Omental fat pad (tissue), 4 donors: Measurements from ENCODE around the gene PLA2G4B. TPM values are rescaled to one million over a fixed set of nuclear protein-coding genes. Genes with fewer than 3 reads are reported as not detected.

Experiments used
- ATAC-seq: fragments of 150-250 bp; one replicate; pipeline ENCODE4 v1.9.1; 2016; ENCODE audit warnings: mild to moderate bottlenecking, moderate library complexity; ENCODE audit not compliant: low FRiP score
- DNase-seq: peaks from one replicate; pipeline ENCODE4 v3.0.0-alpha.2; 2019; ENCODE audit warnings: low spot score
- CTCF ChIP-seq, 3 donors: fragments of 450-650 bp; IDR thresholded peaks; one replicate each; pipeline ENCODE4 v1.5.1; 2016 to 2017; ENCODE audit warnings: antibody characterized with exemption in 3 of 3, mild to moderate bottlenecking in 3 of 3, moderate library complexity in 2 of 3
- total RNA-seq, 4 donors: library from RNA; depleted of rRNA; stranded (reverse); fragments of >200 nt; gene quantifications; one replicate each; pipeline ENCODE4 v1.1.0, GENCODE V29; 2016

PLA2G4B gene
- total RNA-seq, 4 donors from 2014 or later, result 1.1 to 13.6 (median 2.3) TPM

GRCh38 chr15:41876007-41876406 lies 37.4 kb downstream of the PLA2G4B start:
- TF ChIP-seq CTCF (IDR thresholded peaks at IDR 0.05), result no peak
- ATAC-seq (no peak), DNase-seq (no peak)

- no peak for TF ChIP-seq CTCF (IDR thresholded peaks at IDR 0.05)
- DNase-seq (no peak), ATAC-seq (no peak)
These were observed 38.0 kb downstream of the PLA2G4B start for GRCh38 chr15:41876689-41877088.

GRCh38 chr15:41877631-41878354 lies 39.1 kb downstream of the PLA2G4B start:
- TF ChIP-seq CTCF (IDR thresholded peaks at IDR 0.05), result no peak
- DNase-seq (no peak), ATAC-seq (no peak)

- no peak for ATAC-seq
- DNase-seq, result no peak
- no peak for TF ChIP-seq CTCF (IDR thresholded peaks at IDR 0.05)
These were observed 39.7 kb downstream of the PLA2G4B start for GRCh38 chr15:41878355-41878699.

DNA sequence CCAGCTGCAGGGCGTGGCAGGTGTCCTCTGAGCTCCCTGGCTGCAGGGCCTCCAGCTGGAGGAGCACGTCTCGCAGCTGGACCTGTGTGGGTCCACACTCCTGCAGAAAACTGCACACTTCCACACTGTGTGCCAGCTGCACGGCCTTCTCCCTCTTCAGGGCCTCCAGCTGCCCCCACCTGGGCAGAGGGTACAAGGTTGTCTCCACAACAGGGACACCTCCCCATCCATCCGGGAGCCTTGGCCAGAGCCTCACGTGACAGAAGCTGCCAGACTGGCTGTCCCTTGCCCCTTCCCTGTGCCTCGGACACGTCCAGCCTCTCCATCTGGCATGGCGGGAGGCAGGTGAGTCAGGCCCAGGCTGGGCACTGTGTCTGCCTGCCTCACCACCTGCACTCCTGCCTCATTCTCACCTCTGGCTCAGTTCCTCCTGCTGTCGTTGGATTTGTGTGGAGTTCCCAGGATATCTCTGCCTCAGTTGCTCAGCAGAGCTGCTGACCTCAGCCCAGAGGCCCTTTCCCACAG lies 40.7 kb downstream of the PLA2G4B start:
- no peak for ATAC-seq
- no peak for TF ChIP-seq CTCF (IDR thresholded peaks at IDR 0.05)
- DNase-seq, result no peak

- no peak for ATAC-seq
- no peak for TF ChIP-seq CTCF (IDR thresholded peaks at IDR 0.05)
These were observed 41.7 kb downstream of the PLA2G4B start for GRCh38 chr15:41880156-41880877.

More at GRCh38 chr15:41880156-41880877, 41.7 kb downstream of the PLA2G4B start:
- DNase-seq, result no peak
